ENCODE data around the gene PCBP3.

Gene PCBP3

GRCh38 chr21:45989355-45990048 lies 346.0 kb downstream of the PCBP3 start:
- DNase-seq: no peak

- no peak for DNase-seq
Measured at GRCh38 chr21:45990049-45990711, 346.7 kb downstream of the PCBP3 start.

- DNase-seq: no peak
Measured at GRCh38 chr21:45990741-45991605, 347.4 kb downstream of the PCBP3 start.

- no peak for DNase-seq
Measured at GRCh38 chr21:45991606-45992300, 348.2 kb downstream of the PCBP3 start.
